HG03469 (cell line): ENCODE results near the gene SVIL.
"Not testable (repeated sequence)": the region's sequence is repeated elsewhere in the genome, so short reads cannot be mapped to it uniquely, and the experiment has no call there.

ENCODE experiments used
- ATAC-seq: cut with Tn5 transposase; IDR thresholded peaks from one replicate; pipeline ENCODE4 v1.9.1; 2021; ENCODE audit warnings: mild to moderate bottlenecking, moderate library complexity, moderate number of reproducible peaks; ENCODE audit not compliant: unreplicated experiment

Gene SVIL

GRCh38 chr10:29582769-29583168 lies 52.0 kb downstream of the SVIL start:
- not testable (repeated sequence) for ATAC-seq

- no peak for ATAC-seq
Measured at GRCh38 chr10:29579455-29579970, 55.3 kb downstream of the SVIL start.

GRCh38 chr10:29578457-29578856 lies 56.3 kb downstream of the SVIL start:
- ATAC-seq, result no peak

- ATAC-seq, result no peak
Measured at GRCh38 chr10:29576681-29577080, 58.1 kb downstream of the SVIL start.

GRCh38 chr10:29575098-29575455 lies 59.7 kb downstream of the SVIL start:
- no peak for ATAC-seq

- ATAC-seq, result not testable (repeated sequence)
Measured at GRCh38 chr10:29574212-29575097, 60.3 kb downstream of the SVIL start.

- ATAC-seq, result not testable (repeated sequence)
Measured at GRCh38 chr10:29570248-29570647, 64.5 kb downstream of the SVIL start.

- ATAC-seq, result no peak
Measured at GRCh38 chr10:29569795-29570194, 65.0 kb downstream of the SVIL start.

- no peak for ATAC-seq
Measured at GRCh38 chr10:29567003-29567402, 67.8 kb downstream of the SVIL start.

GRCh38 chr10:29566209-29566608 lies 68.6 kb downstream of the SVIL start:
- ATAC-seq, result not testable (repeated sequence)

- no peak for ATAC-seq
Measured at GRCh38 chr10:29563420-29564035, 71.2 kb downstream of the SVIL start.

GRCh38 chr10:29563006-29563405 lies 71.8 kb downstream of the SVIL start:
- peak; percentile 64 for ATAC-seq

GRCh38 chr10:29559996-29560395 lies 74.8 kb downstream of the SVIL start:
- ATAC-seq, result no peak

GRCh38 chr10:29557665-29558064 lies 77.1 kb downstream of the SVIL start:
- ATAC-seq, result no peak

- no peak for ATAC-seq
Measured at GRCh38 chr10:29555746-29556481, 78.9 kb downstream of the SVIL start.

- ATAC-seq, result no peak
Measured at GRCh38 chr10:29555091-29555745, 79.6 kb downstream of the SVIL start.

GRCh38 chr10:29554660-29555059 lies 80.1 kb downstream of the SVIL start:
- ATAC-seq, result no peak

- no peak for ATAC-seq
Measured at GRCh38 chr10:29553544-29554250, 81.1 kb downstream of the SVIL start.

- ATAC-seq, result not testable (repeated sequence)
Measured at GRCh38 chr10:29553116-29553515, 81.7 kb downstream of the SVIL start.

GRCh38 chr10:29549493-29549892 lies 85.3 kb downstream of the SVIL start:
- ATAC-seq, result not testable (repeated sequence)
